ENCODE measurements around the gene TEKT2. TPM values are rescaled to one million over a fixed set of nuclear protein-coding genes. Genes with fewer than 3 reads are reported as not detected.
A peak's percentile ranks its signal among the peaks of the same experiment; 100 is the strongest.

TEKT2 gene
- total RNA-seq, 8 experiments from 2014 or later = 0.49 to 23.8 (median 9.1) TPM; not detected in 1

GRCh38 chr1:36116901-36117300 is 33.0 kb downstream of the TEKT2 start:
- in situ Hi-C loops (cut with MboI; ENCODE audit: low pct_unique_long_range_greater_than_20kb in 2 of 9, low sequenced_read_pairs in 9 of 9, unreplicated experiment in 9 of 9) = loop anchor here in 3 of 9 experiments (25.0 kb wide), 2 partner anchors 170 to 295 kb away; no protein-coding TSS in a partner anchor
- Histone ChIP-seq H3K27ac (no peak overlapping the region), H3K4me1 (replicated peaks in 1 of 2) (peaks cover 0 to 6% of the 10 kb centered on the region in 2 donors), H3K4me3 (no peak overlapping the region)
- 70 to 100% (median 83%) methylated on average over 1 to 5 of the region's 5 CpGs; no CpG with 5 or more reads in 5 of the 10 experiments for WGBS, 10 experiments
- ATAC-seq (replicated peaks in 6 of 8) = peak in 4 of 8 experiments; percentile 8 to 71 (median 36)

DNA sequence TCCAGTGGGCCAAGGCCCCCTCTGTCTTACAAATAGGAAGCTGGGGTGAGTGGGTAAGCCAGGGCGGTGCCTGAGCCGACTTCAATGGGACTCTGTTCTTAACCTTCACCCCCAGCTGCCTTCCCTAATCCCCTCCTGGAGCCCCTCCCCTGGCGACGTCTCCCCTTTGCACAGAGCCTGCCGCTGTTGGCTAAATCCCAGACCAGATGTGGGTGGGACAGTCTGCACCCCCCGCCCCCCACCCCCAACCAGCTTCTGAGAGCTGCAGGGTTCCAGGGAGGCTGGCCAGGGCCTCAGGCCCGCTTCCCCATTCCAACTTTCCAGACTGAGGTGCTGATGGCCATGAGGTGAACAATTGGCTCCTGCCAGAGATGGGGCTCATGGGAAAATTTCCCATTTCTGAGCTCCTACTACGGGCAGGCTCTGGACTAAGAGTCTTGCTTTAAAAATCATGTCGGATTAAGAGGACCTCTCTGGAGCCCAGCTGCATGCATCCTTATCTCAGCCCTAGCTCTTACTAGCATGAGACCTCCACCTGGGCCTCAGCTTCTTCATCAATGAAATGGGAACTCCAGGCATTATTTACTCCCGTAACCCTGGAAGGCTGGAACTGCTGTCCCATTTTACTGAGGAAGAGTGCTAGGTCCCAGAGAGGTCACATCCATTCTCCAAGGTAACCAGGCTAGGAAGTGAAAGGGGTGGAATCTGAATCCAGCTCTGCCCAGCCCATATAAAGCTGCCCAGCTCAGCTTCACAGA is 34.7 kb downstream of the TEKT2 start:
- ATAC-seq (replicated peaks in 6 of 8) = peak in 1 of 8 experiments; percentile 23

DNA sequence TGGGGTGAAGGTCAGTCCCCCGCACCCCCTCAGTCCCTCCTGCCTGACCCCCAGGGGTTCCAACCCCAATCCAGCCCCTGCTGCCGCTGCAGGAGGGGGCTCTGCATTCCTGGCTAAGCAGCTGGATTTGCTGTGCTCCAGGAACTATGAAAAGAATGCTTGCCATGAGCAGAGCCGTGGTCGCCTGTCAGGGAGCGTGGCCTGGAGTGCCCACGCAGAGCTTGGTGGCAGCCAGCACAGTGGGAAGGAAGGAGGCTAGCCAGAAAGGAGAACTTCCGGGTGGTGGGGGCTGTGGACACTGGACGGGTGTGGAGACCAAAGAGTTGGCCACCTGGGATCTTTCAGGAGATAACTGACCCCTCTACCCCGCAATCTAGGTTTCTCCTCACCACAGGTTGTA is 35.6 kb downstream of the TEKT2 start:
- no peak overlapping the region for H3K4me3 ChIP-seq
- no peak overlapping the region for H3K27ac ChIP-seq
- in situ Hi-C loops (cut with MboI; ENCODE audit: low pct_unique_long_range_greater_than_20kb in 2 of 9, low sequenced_read_pairs in 9 of 9, unreplicated experiment in 9 of 9) = loop anchor here in 3 of 9 experiments (25.0 kb wide), 2 partner anchors 168 to 293 kb away; no protein-coding TSS in a partner anchor
- peaks cover 13 to 18% of the 10 kb centered on the region in 2 donors for H3K4me1 ChIP-seq (replicated peaks in 1 of 2)
- no peak for ATAC-seq (replicated peaks in 6 of 8)
- 56 to 75% (median 65%) methylated on average over 4 to 8 of the region's 9 CpGs; no CpG with 5 or more reads in 6 of the 10 experiments for WGBS, 10 experiments

More for the DNA sequence above, 34.7 kb downstream of the TEKT2 start:
- Histone ChIP-seq H3K4me3 (no peak overlapping the region), H3K4me1 (replicated peaks in 1 of 2) (peaks cover 13 to 18% of the 10 kb centered on the region in 2 donors), H3K27ac (no peak overlapping the region)
- in situ Hi-C loops (cut with MboI; ENCODE audit: low pct_unique_long_range_greater_than_20kb in 2 of 9, low sequenced_read_pairs in 9 of 9, unreplicated experiment in 9 of 9) = loop anchor here in 3 of 9 experiments (25.0 kb wide), 2 partner anchors 169 to 294 kb away; no protein-coding TSS in a partner anchor
- 70 to 100% (median 80%) methylated on average over 1 to 5 of the region's 10 CpGs; no CpG with 5 or more reads in 2 of the 10 experiments for WGBS, 10 experiments

GRCh38 chr1:36122062-36123030 is 38.5 kb downstream of the TEKT2 start:
- peaks cover 13 to 23% of the 10 kb centered on the region in 2 donors for H3K4me1 ChIP-seq (replicated peaks in 1 of 2)
- in situ Hi-C loops (cut with MboI; ENCODE audit: low pct_unique_long_range_greater_than_20kb in 2 of 9, low sequenced_read_pairs in 9 of 9, unreplicated experiment in 9 of 9) = loop anchor here in 3 of 9 experiments (25.0 kb wide), 2 partner anchors 165 to 290 kb away; no protein-coding TSS in a partner anchor
- WGBS, 10 experiments = 64 to 80% (median 72%) methylated on average over 2 to 11 of the region's 12 CpGs; no CpG with 5 or more reads in 4 of the 10 experiments
- no peak overlapping the region for H3K27ac ChIP-seq
- H3K4me3 ChIP-seq = no peak overlapping the region
- ATAC-seq (replicated peaks in 6 of 8) = peak in 5 of 8 experiments; percentile 17 to 73 (median 34)

DNA sequence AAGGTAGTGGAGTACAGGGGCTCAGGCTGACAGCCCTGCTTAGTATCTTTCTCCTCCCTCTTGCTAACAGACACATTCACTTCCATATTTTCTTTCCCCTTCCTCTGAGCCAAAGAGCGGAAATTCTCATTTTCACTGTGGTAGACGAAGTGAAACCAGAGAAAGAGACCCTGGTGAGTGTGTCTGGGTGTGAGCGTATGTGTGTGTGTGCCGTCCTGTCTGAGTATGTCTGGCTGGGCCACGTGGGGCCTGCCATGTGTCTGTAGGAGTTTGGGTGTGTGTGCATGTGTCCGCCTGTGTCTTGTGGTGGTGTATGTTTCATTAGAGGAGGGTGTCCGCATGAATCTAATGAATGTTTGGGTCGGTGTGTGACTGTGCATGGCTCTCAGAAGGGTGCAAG is 39.5 kb downstream of the TEKT2 start:
- in situ Hi-C loops (cut with MboI; ENCODE audit: low pct_unique_long_range_greater_than_20kb in 2 of 9, low sequenced_read_pairs in 9 of 9, unreplicated experiment in 9 of 9) = loop anchor here in 3 of 9 experiments (25.0 kb wide), 2 partner anchors 164 to 289 kb away; no protein-coding TSS in a partner anchor
- WGBS, 10 experiments = 42 to 72% (median 53%) methylated on average over 3 to 5 of the region's 8 CpGs; no CpG with 5 or more reads in 5 of the 10 experiments
- ATAC-seq (replicated peaks in 6 of 8) = peak in 3 of 8 experiments; percentile 1 to 65 (median 8)

DNA sequence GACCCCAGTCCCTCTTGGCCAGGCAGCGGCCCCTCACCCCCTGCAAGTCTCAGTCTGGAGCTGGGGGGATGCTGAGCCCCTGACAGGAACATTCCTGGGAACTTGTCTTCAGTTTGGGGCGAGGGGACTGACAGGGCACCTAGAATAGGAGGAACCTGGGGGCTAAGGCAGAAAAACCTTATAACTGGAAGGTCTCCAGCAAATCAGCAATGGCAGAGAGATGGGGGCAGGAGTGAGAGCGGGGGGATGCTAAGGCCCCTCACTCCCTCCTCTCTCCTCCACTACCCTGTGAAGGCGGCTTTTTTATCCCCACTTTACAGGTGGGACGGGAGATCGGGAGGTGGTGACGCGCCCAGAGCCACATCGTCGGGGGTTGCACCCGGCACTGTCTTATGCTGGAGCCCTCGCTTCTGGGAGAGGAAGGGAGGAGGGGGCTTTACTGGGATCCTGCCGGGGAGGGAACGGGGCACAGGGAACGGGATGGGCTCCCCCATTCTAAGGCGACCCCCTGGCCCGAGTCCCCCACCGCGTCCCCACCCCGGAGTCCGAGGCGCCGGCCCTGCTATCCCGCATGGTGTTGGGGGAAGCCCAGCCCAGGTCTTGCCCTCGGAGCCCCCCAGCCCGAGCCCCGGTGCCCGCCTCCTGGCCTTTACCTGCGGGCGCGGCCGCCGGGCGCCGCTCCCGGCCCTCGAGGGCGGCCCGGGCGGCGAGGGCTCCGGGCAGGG is 40.7 kb downstream of the TEKT2 start:
- peak overlapping the region in 2 of 5 donors; percentile 6 to 8 for H3K4me3 ChIP-seq
- ATAC-seq (replicated peaks in 6 of 8) = peak in 3 of 8 experiments; percentile 0 to 4 (median 1)
- H3K27ac ChIP-seq = no peak overlapping the region
- H3K4me1 ChIP-seq (replicated peaks in 1 of 2) = peaks cover 13 to 23% of the 10 kb centered on the region in 2 donors
- in situ Hi-C loops (cut with MboI; ENCODE audit: low pct_unique_long_range_greater_than_20kb in 2 of 9, low sequenced_read_pairs in 9 of 9, unreplicated experiment in 9 of 9) = loop anchor here in 3 of 9 experiments (25.0 kb wide), 2 partner anchors 163 to 288 kb away; no protein-coding TSS in a partner anchor
- 40 to 86% (median 63%) methylated on average over 1 to 6 of the region's 42 CpGs; no CpG with 5 or more reads in 6 of the 10 experiments for WGBS, 10 experiments

More for the DNA sequence above, 39.5 kb downstream of the TEKT2 start:
- no peak overlapping the region for H3K27ac ChIP-seq
- H3K4me3 ChIP-seq = no peak overlapping the region
- peaks cover 13 to 23% of the 10 kb centered on the region in 2 donors for H3K4me1 ChIP-seq (replicated peaks in 1 of 2)

- ATAC-seq (replicated peaks in 6 of 8) = peak; percentile 46 to 86 (median 76)
- 7 to 84% (median 60%) methylated on average over 1 to 14 of the region's 77 CpGs; no CpG with 5 or more reads in 5 of the 10 experiments for WGBS, 10 experiments
- H3K27ac ChIP-seq = no peak within 1 kb of the TSS
- H3K4me3 ChIP-seq = peak within 1 kb of the TSS in 3 of 5 donors; percentile 1 to 8 (median 6)
- peaks cover 13 to 23% of the 10 kb centered on the region in 2 donors for H3K4me1 ChIP-seq (replicated peaks in 1 of 2)
- in situ Hi-C loops (cut with MboI; ENCODE audit: low pct_unique_long_range_greater_than_20kb in 2 of 9, low sequenced_read_pairs in 9 of 9, unreplicated experiment in 9 of 9) = no loop called here
Observed at GRCh38 chr1:36125129-36125991, 41.5 kb downstream of the TEKT2 start, which contains the start of gene COL8A2. COL8A2 (minus strand) TSS chr1:36125222; CDS start chr1:36100242, 24,980 bp downstream.

DNA sequence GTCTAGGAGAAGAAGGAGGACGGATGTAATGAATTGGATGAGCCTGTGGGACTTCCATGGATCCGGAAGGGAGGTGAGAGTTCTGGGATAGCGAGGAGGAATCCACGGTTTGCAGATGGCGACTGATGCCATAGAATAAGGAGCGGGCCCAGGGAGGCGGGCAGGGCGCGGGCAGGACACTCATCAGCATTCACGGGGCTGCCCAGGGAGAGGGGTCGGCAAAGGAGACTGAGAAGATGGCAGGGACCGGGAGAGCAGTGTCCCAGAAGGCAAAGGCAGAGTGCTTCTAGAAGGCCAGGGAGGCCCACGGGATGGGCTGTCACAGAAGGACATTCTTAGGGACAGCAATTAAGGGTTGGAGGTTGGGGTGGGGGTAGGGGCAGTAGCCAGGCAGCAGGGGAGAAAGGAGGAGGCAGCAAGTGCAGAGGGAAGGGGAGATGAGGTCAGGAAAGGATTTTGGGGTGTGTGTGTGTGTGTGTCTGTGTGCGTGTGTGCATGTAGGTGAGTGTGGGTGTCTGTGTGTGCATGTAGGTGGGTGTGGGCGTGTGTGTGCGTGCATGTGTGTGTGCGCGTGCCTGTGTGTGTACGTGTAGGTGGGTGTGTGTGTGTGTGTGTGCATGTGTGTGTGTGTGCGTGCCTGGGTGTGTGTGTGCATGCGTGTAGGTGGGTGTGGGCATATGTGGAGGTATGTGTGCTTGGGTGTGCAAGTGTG is 42.3 kb downstream of the TEKT2 start:
- no peak overlapping the region for H3K4me3 ChIP-seq
- H3K27ac ChIP-seq = no peak overlapping the region
- WGBS, 10 experiments = 20 to 88% (median 72%) methylated on average over 2 to 16 of the region's 21 CpGs; no CpG with 5 or more reads in 2 of the 10 experiments
- in situ Hi-C loops (cut with MboI; ENCODE audit: low pct_unique_long_range_greater_than_20kb in 2 of 9, low sequenced_read_pairs in 9 of 9, unreplicated experiment in 9 of 9) = no loop called here
- no peak for ATAC-seq (replicated peaks in 6 of 8)
- peaks cover 13 to 23% of the 10 kb centered on the region in 2 donors for H3K4me1 ChIP-seq (replicated peaks in 1 of 2)

DNA sequence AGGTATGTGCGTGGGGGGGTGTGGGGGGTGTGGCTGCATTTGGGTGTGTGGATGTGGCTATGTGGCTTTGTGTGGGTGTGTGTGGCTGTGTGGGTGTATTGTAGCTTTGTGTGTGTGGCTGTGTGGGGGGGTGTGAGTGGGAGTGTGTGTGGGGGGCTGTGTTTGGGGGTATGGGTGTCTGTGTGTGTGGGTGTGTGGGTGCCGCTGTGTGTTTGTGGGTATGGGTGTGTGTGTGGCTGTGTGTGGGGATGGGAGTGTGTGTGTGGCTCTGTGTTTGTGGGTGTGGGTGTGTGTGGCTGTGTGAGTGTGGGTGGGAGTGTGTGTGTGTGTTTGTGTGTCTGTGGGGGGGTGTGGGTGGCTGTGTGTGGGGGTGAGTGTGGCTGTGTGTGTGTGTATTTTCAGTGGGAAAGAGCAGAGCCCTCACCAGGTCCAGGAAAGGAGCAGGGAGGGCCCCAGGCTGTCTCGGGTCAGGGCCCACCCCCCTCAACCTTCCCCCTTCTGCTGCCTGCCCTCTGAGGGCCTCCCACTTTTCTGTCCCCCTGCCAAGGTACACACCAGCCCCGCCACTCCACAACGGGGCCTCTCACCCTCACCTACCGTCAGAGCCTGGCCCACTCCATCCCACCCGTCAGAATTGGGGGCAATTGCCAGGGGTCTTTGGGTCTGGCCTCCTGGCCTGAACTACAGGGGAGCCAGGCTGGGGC is 43.1 kb downstream of the TEKT2 start:
- peaks cover 13 to 23% of the 10 kb centered on the region in 2 donors for H3K4me1 ChIP-seq (replicated peaks in 1 of 2)
- no CpG with 5 or more reads among the region's 7 CpGs for WGBS, 10 experiments
- no peak overlapping the region for H3K27ac ChIP-seq
- no peak for ATAC-seq (replicated peaks in 6 of 8)
- in situ Hi-C loops (cut with MboI; ENCODE audit: low pct_unique_long_range_greater_than_20kb in 2 of 9, low sequenced_read_pairs in 9 of 9, unreplicated experiment in 9 of 9) = no loop called here
- no peak overlapping the region for H3K4me3 ChIP-seq

Data from motor neuron (in vitro differentiated cells).